Gastroesophageal sphincter (tissue), 3 donors: ENCODE results near the gene ARHGAP9.

Source experiments
- EP300 ChIP-seq: sonication (generic); formaldehyde crosslinking; IDR thresholded peaks from one replicate; pipeline ENCODE4 v1.6.1; 2017; ENCODE audit warnings: antibody characterized with exemption, mild to moderate bottlenecking
- POLR2A ChIP-seq, 2 donors: fragments of 450-650 bp; IDR thresholded peaks; one replicate each; pipeline ENCODE4 v1.6.1; 2017; ENCODE audit warnings: antibody characterized with exemption in 2 of 2, mild to moderate bottlenecking in 2 of 2, moderate library complexity in 1 of 2
- POLR2AphosphoS5 ChIP-seq: sonication (generic); formaldehyde crosslinking; IDR thresholded peaks from one replicate; pipeline ENCODE4 v1.6.1; 2017; ENCODE audit warnings: antibody characterized with exemption
- TF ChIP-seq, protein P1 (sequence below), 4 experiments: fragments of 200-600 bp in 2 of 4; fragments of 450-650 bp in 2 of 4; sonication (generic) in 1 of 4; IDR thresholded peaks; one replicate each; pipeline ENCODE4 v1.5.1; 2017 to 2019; ENCODE audit warnings: antibody characterized with exemption in 4 of 4, mild to moderate bottlenecking in 2 of 4, moderate library complexity in 2 of 4

DNA sequence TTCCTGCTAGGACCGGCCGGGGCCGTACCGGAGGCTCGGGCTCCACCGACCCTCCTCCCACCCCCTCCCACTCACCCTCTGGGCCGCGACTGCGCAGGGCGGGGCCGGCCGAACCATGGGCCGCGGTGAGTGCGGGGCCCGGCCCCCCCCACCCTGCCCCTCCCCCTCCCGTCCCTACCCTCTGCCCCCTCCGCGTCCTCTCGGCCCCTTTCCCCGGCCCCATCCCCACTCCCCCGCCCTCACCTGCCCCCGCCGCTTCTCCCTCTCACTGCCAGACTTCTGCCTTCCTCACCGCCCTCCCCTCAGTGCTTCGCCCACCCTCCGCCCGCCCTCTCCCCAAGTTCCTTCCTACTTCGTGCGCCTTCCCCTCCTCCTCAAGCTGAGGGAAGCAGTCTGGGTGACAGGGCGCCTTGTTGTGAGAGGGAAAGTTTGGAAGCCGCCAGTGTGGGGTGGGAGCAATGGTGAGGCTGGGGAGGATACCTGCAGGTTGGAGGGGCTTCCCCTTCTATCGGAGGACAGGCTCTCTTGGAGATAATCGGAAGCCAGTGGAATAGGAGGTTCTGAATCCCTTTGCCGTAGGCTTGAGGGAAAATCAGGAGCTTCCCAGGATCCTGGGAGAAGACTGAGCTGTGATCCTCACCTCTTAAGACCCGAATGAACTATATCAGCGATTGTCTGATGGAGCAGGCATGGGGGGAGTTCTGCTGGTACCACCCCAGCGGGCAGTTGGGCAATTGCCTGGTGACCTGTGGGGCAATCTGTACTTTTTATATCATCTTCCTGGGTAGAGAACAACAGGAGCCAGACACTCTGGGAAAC is 43.4 kb upstream of the ARHGAP9 start:
- TF ChIP-seq, protein P1, sequence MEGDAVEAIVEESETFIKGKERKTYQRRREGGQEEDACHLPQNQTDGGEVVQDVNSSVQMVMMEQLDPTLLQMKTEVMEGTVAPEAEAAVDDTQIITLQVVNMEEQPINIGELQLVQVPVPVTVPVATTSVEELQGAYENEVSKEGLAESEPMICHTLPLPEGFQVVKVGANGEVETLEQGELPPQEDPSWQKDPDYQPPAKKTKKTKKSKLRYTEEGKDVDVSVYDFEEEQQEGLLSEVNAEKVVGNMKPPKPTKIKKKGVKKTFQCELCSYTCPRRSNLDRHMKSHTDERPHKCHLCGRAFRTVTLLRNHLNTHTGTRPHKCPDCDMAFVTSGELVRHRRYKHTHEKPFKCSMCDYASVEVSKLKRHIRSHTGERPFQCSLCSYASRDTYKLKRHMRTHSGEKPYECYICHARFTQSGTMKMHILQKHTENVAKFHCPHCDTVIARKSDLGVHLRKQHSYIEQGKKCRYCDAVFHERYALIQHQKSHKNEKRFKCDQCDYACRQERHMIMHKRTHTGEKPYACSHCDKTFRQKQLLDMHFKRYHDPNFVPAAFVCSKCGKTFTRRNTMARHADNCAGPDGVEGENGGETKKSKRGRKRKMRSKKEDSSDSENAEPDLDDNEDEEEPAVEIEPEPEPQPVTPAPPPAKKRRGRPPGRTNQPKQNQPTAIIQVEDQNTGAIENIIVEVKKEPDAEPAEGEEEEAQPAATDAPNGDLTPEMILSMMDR (IDR thresholded peaks at IDR 0.05), result peak in 1 of 4 experiments; percentile 7
- TF ChIP-seq POLR2A (IDR thresholded peaks at IDR 0.05) (peak in 1 of 2 donors; percentile 49), POLR2AphosphoS5 (no peak), EP300 (no peak)
